ENCODE results near the gene DISC1.
A peak's percentile ranks its signal among the peaks of the same experiment; 100 is the strongest.

The DISC1 gene

DNA sequence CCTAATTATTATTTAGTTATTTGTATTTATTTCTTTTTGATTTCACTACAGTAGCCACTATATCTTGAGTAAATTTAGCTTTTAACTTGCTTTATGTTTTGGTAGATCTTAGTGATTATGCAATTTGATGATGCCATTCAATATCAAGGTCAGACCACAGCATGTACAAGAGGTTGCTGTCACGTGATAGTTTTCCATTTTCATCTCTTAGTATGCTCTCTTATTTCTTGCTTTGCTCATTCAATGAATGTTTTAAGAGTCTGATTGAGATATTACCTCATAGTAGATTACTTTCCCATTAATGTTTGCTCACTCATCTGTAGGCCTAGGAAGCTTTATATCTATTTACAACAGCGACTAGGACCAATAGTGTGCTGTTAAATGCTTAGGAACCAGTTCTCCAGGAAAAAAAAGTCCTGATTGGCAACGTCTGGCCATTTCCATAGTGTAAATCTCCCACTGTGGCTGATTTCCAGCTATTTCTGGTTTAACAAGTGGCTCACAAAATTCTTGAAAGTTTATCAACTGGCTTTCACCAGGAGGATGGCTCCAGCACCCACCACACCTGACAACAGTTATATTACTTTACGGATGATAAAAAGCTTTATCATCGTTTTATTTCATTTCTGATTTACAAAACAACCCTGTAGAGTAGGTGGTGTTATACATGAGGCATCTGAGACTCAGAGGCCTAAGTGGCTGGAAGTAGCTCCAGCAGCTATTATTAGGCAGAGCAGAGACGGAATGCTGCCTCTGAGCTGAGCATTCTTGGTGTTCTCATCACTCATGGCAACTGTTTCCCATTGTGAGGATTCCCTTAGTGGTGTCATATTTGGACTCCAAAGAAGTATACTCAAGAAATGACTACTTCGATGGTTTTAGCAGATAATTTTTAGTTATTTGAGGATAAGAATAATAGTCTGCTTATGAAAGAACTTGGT, 235.2 kb downstream of the DISC1 start:
- DNase-seq: peak; percentile 41

DNA sequence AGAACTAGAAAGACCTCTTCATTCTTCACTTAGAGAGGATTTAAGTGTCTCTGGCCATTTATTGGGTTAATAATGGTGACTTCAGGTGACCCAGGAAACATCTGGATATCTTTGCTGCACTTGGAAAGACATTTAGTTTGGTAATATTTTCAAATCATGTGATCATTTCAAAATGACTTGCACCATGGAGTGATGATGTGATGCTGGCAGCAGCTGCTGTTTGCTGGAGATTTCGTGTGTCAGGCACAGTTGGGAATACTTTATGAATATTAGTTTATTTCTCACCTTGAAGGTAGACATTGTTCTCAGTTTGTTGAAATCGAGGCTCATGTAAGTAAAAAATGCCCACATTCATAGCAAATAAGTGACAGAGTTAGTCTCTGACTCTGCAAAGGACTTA, 236.0 kb downstream of the DISC1 start:
- peak; percentile 3 for DNase-seq

DNA sequence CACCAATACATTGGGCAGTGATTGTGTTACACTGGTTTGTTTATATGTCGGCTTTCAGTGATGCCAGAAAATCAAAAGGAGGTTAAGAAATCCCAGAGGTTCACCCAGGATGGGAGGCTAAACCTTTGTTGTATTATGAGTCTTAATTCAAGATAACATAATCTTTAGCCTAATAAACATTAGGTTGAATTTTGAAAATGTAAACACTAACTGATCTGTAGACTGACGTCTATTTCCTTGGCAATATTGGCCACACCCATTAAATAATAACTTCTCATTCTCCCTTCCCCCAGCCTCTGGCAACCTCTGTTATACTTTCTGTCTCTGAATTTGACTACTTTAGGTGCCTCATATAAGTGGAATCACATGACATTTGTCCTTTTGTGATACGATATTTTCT, 238.7 kb downstream of the DISC1 start:
- no peak for DNase-seq

DNA sequence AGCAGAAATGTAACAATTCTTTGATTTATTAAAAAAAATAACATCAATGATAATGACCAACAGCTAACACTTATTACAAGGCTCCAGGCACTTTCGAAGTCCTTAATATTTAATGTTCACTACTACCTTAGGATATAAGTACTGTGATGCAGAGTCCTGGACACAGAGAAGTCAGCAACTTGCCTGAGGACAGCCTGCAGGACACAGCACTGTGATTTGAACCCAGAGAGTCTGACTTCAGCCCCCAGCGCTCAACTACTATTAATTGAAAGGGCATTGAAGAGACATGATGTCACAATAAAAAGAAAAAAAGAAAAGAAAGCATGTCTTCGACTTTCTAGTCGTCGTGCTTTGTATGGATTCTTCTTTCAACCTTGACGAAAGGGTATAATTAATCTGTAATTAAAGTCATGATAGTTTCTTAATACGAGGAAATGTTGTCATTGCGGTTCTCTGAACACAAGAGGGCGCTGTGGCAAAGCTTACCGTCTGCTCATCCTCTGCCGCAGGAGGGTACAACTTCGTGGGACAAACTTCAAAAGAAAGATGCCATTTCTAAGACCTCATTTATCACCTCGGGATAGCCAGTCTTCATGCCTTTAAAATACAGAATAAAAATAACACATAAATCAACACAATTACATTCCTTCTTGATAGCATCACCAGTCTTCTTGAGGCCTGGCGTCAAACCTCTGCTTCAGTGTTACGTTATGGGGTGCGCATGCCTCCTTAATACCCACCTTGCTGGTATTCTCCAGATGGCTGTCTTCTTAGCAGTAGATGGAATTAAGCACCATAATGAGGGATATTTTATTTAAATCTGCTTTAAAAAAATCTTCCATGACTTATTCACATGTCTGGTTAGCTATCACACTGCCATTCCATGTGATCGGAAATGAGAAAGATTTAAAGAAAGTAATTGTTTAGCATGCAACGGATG, 240.1 kb downstream of the DISC1 start:
- DNase-seq: peak; percentile 76

DNA sequence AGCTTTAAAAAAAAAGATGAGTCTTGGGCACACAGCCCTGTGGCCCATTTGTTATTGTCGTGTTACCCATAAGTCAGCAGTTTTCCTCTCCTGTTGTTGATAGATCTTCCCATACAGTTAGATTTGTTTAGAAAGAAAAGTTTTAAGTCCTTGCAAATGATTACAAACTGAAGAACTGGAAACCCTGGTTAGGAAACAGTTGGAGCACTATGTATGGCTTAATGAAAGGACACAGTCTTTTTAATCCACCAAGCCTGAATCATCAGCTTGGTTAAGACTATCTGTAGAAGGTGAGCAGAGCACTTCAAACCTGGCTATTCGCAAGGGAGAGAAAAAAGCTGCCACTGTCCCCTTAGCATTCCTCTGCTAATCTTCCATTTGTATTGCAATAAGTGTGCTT, 241.0 kb downstream of the DISC1 start:
- DNase-seq: no peak

DNA sequence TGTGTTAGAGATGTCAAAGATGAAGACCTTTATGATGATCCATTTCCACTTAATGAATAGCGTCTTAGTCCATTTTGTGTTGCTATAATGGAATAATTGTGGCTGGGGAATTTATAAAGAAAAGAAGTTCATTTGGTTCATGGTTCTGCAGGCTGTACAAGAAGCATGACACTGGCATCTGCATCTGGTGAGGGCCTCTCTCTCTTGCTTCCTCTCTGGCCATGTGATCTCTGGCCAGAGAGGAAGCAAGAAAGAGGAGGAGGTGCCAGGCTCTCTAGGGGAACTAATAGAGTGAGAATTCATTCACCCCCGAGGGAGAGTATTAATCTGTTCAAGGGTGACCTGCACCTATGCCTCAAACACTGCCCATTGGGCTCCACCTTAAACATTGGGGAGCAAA, 242.8 kb downstream of the DISC1 start:
- DNase-seq: peak; percentile 56

DNA sequence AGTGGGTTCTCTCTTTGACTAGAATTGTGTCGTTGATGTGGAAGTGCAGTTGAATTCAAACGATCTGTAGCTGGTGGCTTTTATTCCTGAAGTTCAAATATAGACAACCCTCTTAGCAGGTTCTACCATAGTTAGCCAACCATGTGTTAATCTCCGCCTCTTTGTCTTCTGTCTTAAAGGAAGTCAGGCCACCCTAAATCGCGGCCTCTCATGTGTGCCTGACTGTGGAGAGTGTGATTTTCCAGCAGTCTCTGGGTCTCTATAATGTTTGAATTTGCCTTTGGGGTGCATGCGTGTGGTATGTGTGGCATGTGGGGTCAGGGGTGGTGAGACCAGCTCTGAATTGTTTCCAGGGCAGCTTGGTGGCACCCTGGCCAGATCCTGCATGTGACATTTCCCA, 244.9 kb downstream of the DISC1 start:
- DNase-seq: no peak

DNA sequence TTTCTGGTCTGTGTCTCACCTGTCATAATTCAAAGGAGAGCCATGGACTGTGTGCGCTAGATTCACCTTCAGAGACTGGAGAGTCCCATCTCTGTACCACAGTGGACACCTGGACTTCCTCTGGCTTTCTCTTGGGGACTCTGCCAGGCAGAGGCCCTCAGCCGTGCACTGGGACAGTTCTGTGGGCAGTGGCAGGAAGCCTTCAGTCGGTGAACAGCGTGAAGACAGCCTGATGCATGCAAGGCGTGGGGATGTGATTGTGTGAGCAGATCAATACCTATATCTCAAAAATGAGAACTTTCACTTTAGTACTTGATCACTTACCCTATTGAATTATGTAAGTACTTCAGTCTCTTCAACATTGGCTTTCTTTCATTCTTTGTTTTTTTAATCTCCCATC, 245.3 kb downstream of the DISC1 start:
- no peak for DNase-seq

DNA sequence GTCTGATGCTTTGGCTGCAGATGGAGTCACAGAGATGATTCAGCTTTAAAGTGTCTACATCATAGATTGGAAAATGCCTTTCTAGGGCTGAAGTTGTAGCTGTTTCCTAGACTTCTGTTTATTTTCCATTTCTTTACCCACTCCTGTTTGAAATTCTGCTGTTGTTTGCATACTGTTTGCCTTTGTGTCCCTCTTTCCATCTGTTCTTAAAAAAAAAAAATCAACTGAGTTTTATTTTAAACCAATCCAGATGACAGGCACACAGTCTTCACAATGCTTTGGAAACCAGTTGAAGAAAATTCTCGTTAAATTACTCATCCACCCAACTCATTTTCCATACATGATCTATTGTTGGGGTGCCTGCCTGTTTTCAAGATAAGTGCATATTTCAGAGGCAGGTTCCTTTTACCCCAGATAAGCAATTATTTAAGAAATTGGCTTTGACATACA, 245.9 kb downstream of the DISC1 start:
- no peak for DNase-seq

DNA sequence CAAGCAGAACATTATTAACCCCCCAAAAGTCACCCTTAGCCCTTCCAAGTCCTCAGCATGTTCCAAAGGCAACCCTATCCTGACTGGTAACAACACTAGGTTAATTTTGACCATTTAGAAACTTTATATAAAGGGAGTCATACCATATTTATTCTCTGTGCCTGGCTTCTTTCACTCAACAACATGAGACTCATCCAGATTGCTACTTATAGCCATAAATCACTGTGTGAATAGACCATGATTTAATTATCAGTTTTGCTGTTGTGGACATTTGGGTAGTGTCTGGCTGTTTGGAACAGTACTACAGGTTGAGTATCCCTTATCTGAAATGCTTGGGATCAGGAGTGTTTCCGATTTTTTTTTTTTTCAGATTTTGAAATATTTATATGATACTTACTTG, 252.1 kb downstream of the DISC1 start:
- no peak for DNase-seq

DNA sequence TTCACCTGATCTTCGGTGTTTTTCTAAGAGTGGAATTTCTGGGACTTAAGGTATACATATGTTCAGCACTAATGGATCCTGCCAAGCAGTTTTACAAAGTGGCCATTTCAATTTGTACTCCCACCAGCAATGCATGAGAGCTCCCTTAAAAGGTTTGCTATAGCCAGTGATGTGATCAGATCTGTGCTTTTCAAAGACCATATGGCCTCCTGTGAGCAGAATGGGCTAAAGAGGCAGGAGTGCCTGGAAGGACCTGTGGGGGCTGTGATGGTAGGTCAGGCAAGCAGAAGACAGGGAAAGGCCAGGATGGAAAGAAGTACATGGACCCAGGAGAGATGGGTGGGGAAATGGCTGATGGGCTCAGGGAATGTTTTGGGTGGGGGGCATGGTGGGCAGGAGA, 252.7 kb downstream of the DISC1 start:
- no peak for DNase-seq

DNA sequence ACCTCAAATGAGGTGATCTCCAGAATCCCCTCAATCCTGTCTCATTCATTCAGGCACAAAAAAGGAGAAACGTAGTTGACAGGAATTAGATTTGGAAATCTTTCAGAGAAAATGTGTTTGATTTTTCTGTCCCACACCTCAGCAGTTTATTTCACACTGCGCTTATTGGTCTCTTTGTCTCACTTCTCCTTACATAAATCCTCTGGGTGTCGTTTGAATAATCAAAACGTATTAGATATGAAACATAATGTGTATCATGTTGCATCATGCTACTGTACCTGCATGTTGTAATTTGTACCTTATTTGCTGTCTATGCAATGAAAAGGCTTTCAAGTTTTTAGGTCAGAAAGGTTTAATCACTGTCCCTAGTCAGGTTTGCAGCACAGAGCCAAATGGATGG, 255.7 kb downstream of the DISC1 start:
- no peak for DNase-seq

DNA sequence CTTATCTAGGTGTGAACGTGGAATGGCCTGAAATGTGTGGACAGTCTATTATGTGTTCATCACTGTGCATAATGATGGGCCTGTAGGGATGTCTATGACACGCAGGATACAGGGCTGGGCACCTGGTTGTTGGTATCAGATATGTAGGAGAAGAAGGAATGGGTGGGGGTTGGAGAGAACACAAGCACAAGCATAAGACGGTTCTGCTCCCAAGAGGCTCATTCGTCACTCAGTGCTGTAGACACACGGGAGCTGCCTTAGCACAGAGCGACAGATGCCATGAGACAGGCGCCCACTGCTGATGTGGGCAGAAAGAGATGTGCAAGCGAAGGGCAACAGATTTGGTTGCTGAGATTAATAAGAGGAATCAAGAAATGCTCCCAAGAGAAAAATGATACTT, 256.2 kb downstream of the DISC1 start:
- no peak for DNase-seq

DNA sequence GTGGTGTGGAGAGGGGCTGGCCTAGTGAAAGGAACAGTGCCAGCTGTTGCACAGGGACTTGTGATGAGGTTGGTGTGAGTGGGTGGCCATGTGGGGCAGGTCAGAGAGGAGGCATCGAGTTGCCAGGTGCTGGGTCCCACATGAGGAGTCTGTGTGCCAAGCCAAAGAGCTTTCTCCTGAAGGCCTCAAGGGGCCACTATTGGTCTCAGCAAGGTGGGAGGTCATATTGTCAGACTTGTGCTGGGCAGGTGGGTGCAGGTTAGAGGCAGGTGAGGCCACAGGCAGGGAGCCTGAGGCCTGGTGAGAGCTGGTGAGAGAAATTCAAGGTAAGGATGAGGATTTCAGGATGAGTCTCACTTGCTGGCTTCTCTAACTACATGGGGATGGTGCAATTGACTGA, 256.8 kb downstream of the DISC1 start:
- no peak for DNase-seq

DNA sequence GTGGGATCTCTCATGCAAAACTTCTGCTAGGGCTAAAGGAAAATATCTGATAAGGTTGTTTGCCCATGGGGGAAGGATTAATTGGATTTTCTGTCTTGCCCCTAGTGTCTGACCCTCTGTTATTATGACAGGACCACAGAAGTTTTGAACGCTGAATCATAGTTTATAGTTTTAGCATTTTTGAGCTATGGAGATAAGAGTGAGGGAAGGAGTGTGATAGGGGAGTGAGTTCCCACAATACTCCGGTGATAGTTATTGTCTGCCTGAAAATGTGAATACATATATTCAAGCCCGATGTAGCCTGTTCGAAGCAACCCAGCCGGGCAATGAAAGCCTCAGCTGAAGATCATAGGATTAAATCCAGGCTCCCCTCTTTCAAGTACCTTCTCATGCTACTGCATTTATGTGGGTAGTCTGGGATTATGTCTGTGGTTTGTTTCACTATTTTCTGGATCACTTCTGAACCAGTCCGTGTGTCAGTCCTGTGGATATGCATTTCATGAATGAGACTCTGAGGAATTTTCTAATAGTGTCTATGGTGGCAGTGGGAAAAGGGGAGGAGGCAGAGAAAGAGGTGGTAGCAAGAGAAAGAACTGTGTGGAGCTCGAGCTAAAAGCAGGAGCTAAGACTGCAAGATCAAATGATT, 258.7 kb downstream of the DISC1 start:
- no peak for DNase-seq

DNA sequence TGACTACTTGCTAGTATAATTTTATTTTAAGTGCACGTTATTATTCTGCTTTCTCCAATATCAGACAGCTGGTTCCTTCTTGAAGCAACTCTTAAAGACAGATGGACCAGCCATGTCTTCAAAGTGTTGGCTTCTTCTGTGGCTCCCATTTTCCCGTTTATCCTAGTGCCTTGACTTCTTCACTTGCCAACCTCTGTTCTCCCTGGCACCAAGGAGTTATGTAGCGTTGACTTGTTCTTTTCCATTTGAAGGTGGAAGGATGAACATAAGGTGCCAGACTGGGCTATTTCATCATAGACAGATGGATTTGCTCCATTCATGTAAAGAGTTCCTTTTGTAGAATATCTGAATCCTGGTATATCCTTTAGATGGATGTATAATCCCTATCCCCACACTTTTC, 260.6 kb downstream of the DISC1 start:
- DNase-seq: no peak

DNA sequence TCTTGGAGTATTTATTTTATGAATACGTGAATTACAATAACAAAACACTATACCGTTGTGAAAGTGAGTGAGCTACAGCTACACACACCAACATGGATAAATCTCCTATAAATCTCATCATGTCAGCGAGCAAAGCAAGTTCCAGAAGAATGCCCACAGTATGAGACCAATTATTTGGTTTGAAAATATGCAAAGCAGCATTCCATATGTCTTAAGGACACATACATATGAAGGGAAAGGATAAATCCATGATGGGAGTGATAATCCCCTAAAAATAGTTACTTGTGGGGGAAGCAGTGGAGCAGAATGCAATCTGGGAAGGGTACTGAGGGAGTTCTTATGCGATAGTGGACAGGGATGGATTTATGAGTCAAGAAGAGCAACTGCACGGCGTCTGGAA, 261.3 kb downstream of the DISC1 start:
- no peak for DNase-seq

DNA sequence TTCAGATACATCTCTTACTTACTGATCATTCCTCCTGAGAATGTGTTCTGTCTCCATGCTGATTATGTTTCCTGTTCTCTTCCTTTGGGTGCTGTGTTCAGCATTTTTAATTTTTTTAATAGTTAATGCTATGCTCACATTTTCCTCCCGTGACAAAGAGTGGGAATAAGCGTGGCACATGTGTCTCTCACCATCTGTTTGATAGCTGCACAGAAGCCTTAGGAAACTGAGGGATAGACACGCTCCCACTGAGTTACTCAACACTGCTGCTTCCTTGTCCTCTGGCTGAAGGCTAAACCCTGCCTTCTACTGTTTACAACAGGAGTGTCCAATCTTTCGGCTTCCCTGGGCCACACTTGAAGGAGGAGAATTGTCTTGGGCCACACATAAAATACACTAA, 264.2 kb downstream of the DISC1 start:
- no peak for DNase-seq

DNA sequence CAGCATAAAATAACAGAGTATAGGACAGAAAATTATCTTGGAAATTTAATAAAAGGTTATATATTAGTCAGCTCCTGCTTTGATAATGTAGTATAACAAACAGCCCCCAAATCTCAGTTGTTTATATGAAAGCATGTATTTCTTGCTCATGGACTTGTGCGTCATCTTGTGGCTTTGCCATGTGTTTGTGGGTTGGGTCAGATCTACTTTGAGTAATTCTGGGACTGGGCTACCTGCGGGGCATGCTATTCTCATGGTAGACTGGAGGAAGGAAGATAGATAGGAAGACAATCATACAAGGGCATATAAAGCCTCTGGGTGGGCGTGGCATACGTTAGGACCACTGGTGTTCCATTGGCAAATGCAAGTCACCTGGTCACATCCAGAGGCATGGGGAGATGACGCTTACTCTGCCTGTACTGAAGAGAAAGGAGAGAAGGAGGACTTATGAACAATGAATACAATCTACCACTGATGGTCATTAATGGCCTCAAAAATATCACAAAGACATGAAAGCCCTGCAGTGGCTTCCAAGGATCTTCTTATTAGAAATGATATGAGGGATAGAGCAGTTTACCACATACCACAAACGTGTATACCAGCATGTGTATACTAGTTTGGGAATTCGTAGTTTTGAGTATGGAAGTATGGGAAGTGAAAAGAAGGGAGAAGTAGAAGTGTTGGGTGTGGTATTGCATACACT, 267.0 kb downstream of the DISC1 start:
- DNase-seq: no peak

DNA sequence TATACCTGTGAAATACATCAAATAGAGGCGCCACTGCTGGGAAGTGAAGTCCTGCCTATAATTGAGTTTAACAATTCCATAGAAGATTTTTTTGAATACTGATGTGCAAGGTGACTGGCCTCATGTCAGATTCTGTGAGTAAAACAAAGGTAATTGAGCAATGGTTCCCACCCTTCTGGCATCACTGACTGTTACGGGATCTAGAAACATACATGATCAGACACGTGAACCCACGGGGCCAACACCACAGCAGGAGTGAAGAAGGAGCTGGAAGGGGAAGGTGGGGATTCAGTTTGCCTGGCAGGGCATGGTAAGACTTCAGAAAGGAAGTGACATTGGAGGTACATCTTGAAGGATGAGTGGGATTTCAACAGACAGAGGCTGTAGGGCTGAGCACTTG, 270.2 kb downstream of the DISC1 start:
- DNase-seq: no peak

DNA sequence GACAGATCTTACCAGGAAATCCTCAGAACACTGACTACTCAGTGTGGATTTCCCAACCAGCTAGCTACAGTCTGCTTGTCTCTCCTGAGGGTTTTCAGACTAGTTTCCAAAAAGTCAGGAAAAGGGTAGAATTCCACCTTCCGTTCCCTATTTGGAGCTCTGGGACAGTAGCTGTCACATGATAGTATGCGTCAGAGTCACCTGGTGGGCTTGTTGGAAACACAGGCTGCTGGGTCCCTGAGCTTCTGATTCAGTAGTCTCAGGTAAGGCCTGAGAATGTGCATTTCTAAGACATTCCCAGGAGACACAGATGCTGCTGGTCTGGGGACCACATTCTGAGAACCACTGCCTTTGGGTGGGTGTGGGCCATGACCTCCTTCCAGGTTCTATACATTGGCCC, 272.5 kb downstream of the DISC1 start:
- DNase-seq: no peak

DNA sequence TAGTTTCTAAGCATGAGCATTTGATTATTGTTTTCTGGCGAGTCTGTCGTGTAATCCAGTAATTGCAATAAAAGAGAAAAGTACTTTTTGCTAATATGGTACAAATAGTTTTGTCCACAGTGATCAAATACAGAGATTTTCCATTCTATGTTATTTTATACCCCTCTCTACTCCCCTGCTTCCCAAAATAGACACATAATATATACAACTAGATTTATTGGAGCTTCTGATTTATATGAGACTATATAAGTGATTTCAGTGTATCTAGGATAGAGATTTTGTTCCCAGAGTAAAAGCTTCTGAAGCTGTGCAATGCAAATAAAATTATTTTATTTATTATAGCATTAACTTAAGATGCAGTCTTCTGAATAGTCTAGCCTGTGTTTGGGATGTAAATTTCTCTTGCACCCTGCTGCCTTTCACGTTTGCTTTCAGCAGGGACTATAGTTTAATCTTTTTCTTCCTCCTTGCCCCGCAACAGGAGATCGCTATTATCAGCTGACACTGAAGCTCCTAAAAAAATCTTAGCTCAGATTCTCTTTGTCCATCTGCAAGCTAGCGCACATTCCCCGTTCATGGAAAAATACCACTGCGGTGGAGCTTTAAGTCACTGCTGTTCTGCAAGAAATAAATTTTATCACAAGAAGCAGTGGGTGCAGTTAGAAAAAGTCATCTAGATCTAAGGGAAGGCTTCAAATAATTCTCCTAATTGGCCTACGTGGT, 273.3 kb downstream of the DISC1 start:
- DNase-seq: no peak

Data from suppressor macrophage treated with lipopolysaccharide for 4 hours (primary cell).